HG02678 (cell line): ENCODE data around the gene DISP2.

Experiments used
- ATAC-seq: cut with Tn5 transposase; IDR thresholded peaks from one replicate; pipeline ENCODE4 v1.9.1; 2021; ENCODE audit warnings: mild to moderate bottlenecking, moderate library complexity; ENCODE audit not compliant: unreplicated experiment

Gene DISP2

GRCh38 chr15:40342416-40343320, 15.4 kb upstream of the DISP2 start:
- no peak for ATAC-seq

- ATAC-seq, result no peak
These were observed 14.5 kb upstream of the DISP2 start for GRCh38 chr15:40343512-40343911.

- no peak for ATAC-seq
These were observed 13.8 kb upstream of the DISP2 start for GRCh38 chr15:40344217-40344616.

GRCh38 chr15:40344631-40345120, 13.3 kb upstream of the DISP2 start:
- ATAC-seq, result no peak

- ATAC-seq, result no peak
These were observed 12.7 kb upstream of the DISP2 start for GRCh38 chr15:40345225-40345866.

GRCh38 chr15:40345867-40346578, 12.0 kb upstream of the DISP2 start:
- ATAC-seq, result no peak

GRCh38 chr15:40346579-40347558, 11.2 kb upstream of the DISP2 start:
- no peak for ATAC-seq

GRCh38 chr15:40347559-40348473, 10.2 kb upstream of the DISP2 start:
- no peak for ATAC-seq

GRCh38 chr15:40348474-40348870, 9.5 kb upstream of the DISP2 start:
- ATAC-seq, result no peak

GRCh38 chr15:40349163-40349562, 8.9 kb upstream of the DISP2 start:
- no peak for ATAC-seq

- no peak for ATAC-seq
These were observed 5.6 kb upstream of the DISP2 start for GRCh38 chr15:40352281-40352901.

- ATAC-seq, result no peak
These were observed 4.3 kb upstream of the DISP2 start for GRCh38 chr15:40353697-40354096.

- ATAC-seq, result no peak
These were observed 3.4 kb upstream of the DISP2 start for GRCh38 chr15:40354408-40355171.

GRCh38 chr15:40355976-40356585, 1.9 kb upstream of the DISP2 start:
- no peak for ATAC-seq

- no peak for ATAC-seq
These were observed 773 bp upstream of the DISP2 start for GRCh38 chr15:40357246-40357645.

- ATAC-seq, result peak; percentile 18
These were observed 693 bp downstream of the DISP2 start for GRCh38 chr15:40358471-40359353.

GRCh38 chr15:40360015-40360414, 2.0 kb downstream of the DISP2 start:
- no peak for ATAC-seq
